Measurements from ENCODE around the gene SLX4IP.
"Not testable (repeated sequence)": the region's sequence is repeated elsewhere in the genome, so short reads cannot be mapped to it uniquely, and the experiment has no call there.

Gene SLX4IP

DNA sequence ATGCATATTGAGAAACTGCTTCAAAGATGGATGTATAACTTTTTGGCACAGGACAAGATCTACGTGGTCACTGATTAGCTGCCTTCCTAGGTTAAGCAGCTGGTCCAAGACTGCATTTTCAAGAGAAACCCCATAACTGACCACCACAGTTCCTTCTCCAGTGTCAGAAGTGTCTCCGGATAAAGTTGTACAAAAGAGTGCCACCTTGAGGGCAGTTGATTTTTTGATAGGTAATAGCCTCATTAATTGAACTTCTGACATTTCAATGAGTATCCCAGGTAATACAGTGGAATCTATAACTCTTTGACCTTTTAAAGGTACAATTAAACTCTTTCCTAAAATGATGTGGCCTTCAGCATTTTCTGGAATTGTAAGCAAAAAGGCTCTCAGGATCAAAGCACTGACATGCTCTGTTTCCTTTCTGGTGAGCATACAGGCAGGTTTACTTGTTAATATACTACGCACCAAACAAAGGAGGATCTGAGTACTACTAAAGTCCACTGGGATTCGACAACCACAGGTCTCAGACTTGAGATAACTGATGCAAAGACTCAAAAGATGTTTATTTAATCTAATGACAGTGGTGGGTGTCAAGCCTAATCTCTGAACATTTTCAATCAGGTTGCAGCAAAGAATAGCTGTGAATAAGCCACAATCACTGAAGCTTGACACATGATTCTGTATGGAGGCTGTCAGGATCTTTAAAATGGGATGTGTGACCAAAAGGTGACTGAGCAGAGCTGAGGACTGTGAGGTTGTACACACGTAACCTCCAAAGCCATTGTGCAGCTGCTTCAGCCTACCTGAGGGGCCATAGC lies 22.3 kb upstream of the SLX4IP start:
- ChIA-PET POLR2A (ENCODE audit: low non-redundant PET) (no interaction called here), CTCF (interaction anchor here (0.7 kb wide), 1 partner anchor 620 kb away, joined by 3 read pairs; no protein-coding TSS in a partner anchor)
- H3K27ac ChIP-seq = no peak overlapping the region
- DNase-seq (ENCODE audit: low spot score) = no peak
- TF ChIP-seq, protein P1, sequence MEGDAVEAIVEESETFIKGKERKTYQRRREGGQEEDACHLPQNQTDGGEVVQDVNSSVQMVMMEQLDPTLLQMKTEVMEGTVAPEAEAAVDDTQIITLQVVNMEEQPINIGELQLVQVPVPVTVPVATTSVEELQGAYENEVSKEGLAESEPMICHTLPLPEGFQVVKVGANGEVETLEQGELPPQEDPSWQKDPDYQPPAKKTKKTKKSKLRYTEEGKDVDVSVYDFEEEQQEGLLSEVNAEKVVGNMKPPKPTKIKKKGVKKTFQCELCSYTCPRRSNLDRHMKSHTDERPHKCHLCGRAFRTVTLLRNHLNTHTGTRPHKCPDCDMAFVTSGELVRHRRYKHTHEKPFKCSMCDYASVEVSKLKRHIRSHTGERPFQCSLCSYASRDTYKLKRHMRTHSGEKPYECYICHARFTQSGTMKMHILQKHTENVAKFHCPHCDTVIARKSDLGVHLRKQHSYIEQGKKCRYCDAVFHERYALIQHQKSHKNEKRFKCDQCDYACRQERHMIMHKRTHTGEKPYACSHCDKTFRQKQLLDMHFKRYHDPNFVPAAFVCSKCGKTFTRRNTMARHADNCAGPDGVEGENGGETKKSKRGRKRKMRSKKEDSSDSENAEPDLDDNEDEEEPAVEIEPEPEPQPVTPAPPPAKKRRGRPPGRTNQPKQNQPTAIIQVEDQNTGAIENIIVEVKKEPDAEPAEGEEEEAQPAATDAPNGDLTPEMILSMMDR (conservative IDR thresholded peaks at IDR 0.05; ENCODE audit: low read depth) = no peak; the same call in 1 of the 2 replicates

DNA sequence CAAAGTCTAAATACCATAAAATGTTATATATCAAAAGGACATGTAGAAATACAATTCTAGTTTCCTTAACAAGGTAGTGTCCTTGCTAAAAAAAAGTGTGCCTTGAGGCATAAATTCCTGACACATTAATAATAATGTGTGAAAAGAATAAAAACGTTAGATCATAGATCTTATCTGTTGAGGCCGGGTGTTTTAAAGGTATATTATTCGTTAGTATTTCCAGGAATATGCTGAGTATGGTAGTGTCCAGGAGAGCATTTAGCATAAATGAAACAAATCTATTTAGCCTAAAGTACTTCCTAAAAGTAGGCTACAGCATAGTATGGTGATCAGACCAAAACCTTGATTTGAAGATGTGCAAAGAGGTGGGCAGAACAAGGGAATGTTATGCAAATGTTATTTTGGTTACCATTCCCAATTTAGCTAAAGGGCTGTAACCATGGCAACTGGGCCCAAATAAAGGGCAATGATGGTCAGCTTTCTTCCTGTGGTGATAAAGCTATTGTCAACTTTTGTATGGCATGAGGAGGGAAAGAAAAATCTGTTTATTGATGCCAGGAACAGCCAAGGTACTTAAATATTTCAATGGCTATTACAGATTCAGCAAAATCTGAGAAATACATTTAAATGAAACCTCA lies 20.0 kb upstream of the SLX4IP start:
- no peak overlapping the region for H3K27ac ChIP-seq
- DNase-seq (ENCODE audit: low spot score) = peak; percentile 75
- CTCF ChIA-PET = interaction anchor here (0.6 kb wide), 2 partner anchors 362 to 437 kb away, joined by 3 read pairs; no protein-coding TSS in a partner anchor
- POLR2A ChIA-PET (ENCODE audit: low non-redundant PET) = no interaction called here
- TF ChIP-seq, protein P1 (conservative IDR thresholded peaks at IDR 0.05; ENCODE audit: low read depth) = no peak

DNA sequence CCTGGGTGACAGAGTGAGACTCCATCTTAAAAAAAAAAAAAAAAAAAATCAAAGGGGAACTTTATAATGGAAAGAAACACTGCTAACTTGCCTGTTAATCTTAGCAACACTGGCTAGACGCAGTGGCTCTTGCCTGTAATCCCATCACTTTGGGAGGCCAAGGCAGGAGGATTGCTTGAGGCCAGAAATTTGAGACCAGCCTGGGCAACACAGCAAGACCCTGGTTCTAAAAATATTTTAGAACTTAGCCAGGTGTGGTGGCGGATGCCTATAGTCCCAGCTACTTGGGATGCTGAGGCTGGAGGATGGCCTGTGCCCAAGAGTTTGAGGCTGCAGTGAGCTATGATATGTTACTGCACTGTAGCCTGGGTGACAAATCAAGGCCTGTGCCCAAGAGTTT lies 17.9 kb upstream of the SLX4IP start:
- POLR2A ChIA-PET (ENCODE audit: low non-redundant PET); DNase-seq (ENCODE audit: low spot score); H3K27ac ChIP-seq: not testable (repeated sequence)
- CTCF ChIA-PET = interaction anchor here (1.4 kb wide), 1 partner anchor 10 kb away, joined by 6 read pairs; no protein-coding TSS in a partner anchor

DNA sequence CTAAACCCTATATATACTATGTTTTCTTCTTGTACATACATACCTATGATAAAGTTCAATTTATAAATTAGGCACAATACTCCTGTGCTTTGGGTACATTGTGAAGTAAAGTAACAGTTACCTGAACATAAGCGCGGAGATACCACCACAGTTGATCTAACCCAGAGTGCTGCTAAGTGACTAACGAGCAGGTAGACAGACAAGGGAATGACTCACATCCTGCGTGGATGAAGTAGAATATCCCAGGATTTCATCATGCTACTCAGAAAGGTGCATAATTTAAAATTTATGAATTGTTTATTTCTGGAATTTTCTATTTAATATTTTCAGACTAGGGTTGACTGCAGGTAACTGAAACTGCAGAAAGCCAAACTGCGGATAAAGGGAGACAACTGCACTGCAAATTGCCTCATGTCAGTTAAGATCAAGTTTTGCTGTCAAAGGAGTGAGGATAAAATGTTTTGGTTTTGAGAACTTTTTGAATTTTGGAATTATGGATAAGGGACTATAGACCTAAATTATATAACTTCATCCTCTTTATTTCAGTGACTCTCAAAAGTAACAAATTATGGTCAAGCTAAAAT lies 15.5 kb upstream of the SLX4IP start:
- TF ChIP-seq, protein P1 (conservative IDR thresholded peaks at IDR 0.05; ENCODE audit: low read depth) = no peak
- POLR2A ChIA-PET (ENCODE audit: low non-redundant PET) = no interaction called here
- CTCF ChIA-PET = no interaction called here

DNA sequence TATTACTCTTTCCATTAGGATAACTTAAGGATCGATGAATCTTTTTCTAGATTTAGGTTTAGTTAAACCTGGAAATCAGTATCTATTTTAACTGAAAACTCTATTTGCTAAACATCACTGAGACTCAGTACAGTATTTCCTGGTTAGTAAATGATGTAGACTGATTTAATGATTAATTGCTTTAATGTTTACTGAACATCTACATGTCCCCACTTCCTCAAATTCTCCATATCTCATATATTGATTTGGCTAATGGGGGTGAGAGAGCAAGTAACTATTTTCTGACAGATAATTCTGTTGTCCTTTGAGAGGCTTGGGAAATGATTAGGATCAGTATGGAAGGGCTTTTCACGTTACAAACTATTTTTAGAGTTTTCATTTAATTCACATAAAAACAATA lies 11.4 kb upstream of the SLX4IP start:
- no peak for DNase-seq (ENCODE audit: low spot score)
- TF ChIP-seq, protein P1 (conservative IDR thresholded peaks at IDR 0.05; ENCODE audit: low read depth) = no peak
- ChIA-PET CTCF (interaction anchor here (0.5 kb wide), 1 partner anchor 492 kb away, joined by 4 read pairs; no protein-coding TSS in a partner anchor), POLR2A (ENCODE audit: low non-redundant PET) (no interaction called here)
- H3K27ac ChIP-seq = no peak overlapping the region

More for the DNA sequence above, 15.5 kb upstream of the SLX4IP start:
- no peak overlapping the region for H3K27ac ChIP-seq
- DNase-seq (ENCODE audit: low spot score) = peak; percentile 84

DNA sequence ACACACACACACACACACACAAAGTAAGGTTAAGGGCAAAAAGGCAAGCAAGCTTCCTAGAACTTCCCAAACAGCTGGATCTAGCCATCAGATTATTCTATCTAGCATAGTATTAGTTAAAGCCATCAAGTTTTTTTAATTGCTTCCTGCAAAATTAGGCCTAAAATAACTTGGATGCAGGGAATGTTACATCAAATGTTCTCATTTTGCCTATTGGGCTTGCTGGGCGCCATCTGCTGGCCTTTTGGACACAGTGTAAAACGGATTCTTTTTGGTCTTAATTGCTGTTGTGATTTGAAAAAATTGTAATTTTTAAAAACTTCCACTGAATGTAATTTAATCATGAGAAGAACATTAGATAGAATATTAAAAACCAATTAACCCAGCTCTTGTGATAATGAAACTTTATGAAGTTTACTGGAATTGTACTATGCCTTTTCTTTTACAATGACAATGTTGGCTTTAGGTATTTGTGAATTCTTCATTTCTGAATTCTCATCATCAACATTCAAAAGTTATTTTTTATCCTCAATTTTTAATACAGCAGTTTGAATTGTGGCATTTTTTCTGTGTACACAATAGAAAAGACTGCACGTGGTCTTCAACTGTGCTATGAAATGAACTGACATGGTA lies 7.9 kb upstream of the SLX4IP start:
- peak; percentile 35 for DNase-seq (ENCODE audit: low spot score)
- CTCF ChIA-PET = interaction anchor here (0.6 to 1.5 kb wide), 10 partner anchors 9 to 809 kb away, joined by 3 to 8 read pairs (median 4); no protein-coding TSS in a partner anchor
- TF ChIP-seq, protein P1 (conservative IDR thresholded peaks at IDR 0.05; ENCODE audit: low read depth) = peak; percentile 94
- H3K27ac ChIP-seq = no peak overlapping the region
- POLR2A ChIA-PET (ENCODE audit: low non-redundant PET) = no interaction called here
